Lower leg skin (tissue), 4 donors: Measurements from ENCODE around the gene HMSD. TPM values are rescaled to one million over a fixed set of nuclear protein-coding genes. Genes with fewer than 3 reads are reported as not detected.

Experiments
- DNase-seq, 2 donors: peaks; one replicate each; pipeline ENCODE4 v3.0.0-alpha.2; 2019; ENCODE audit warnings: low spot score in 2 of 2
- H3K4me3 ChIP-seq: fragments of 200-600 bp; sonication (generic); 2 replicates; pipeline ENCODE4 v1.5.1; 2017; ENCODE audit warnings: mild to moderate bottlenecking, low read depth; ENCODE audit not compliant: poor library complexity, severe bottlenecking
- POLR2A ChIP-seq, 2 donors: fragments of 450-650 bp; IDR thresholded peaks; one replicate each; pipeline ENCODE4 v1.6.1; 2016 to 2017; ENCODE audit warnings: antibody characterized with exemption in 2 of 2, mild to moderate bottlenecking in 1 of 2, moderate library complexity in 1 of 2
- WGBS, 2 donors: methylation state at CpG; one replicate each; pipeline ENCODE4 v1.1.5; 2018; 5-methylcytosine and 5-hydroxymethylcytosine counted together
- intact Hi-C: fragments of 100-400 bp; cut with DNase I; formaldehyde crosslinking; loops from one replicate; pipeline ENCODE4 v1.15.0; 2023; ENCODE audit warnings: low total_unique reads
- total RNA-seq, 4 donors: library from RNA; depleted of rRNA; stranded (reverse); fragments of >200 nt; gene quantifications; one replicate each; pipeline ENCODE4 v1.1.0, GENCODE V29; 2016
- TF ChIP-seq, protein P1 (sequence below), 3 donors: fragments of 450-650 bp; IDR thresholded peaks; one replicate each; pipeline ENCODE4 v1.5.1; 2016; ENCODE audit warnings: antibody characterized with exemption in 3 of 3, mild to moderate bottlenecking in 3 of 3, moderate library complexity in 2 of 3

HMSD gene
- total RNA-seq, 4 donors from 2014 or later: 0.65 TPM; not detected in 3

- intact Hi-C loops: no loop called here
- 0 to 1% methylated on average over 53 to 62 of the region's 62 CpGs for WGBS, 2 donors
- DNase-seq: peak; percentile 94 to 98
- TF ChIP-seq POLR2A (IDR thresholded peaks at IDR 0.05): no peak
- TF ChIP-seq, protein P1, sequence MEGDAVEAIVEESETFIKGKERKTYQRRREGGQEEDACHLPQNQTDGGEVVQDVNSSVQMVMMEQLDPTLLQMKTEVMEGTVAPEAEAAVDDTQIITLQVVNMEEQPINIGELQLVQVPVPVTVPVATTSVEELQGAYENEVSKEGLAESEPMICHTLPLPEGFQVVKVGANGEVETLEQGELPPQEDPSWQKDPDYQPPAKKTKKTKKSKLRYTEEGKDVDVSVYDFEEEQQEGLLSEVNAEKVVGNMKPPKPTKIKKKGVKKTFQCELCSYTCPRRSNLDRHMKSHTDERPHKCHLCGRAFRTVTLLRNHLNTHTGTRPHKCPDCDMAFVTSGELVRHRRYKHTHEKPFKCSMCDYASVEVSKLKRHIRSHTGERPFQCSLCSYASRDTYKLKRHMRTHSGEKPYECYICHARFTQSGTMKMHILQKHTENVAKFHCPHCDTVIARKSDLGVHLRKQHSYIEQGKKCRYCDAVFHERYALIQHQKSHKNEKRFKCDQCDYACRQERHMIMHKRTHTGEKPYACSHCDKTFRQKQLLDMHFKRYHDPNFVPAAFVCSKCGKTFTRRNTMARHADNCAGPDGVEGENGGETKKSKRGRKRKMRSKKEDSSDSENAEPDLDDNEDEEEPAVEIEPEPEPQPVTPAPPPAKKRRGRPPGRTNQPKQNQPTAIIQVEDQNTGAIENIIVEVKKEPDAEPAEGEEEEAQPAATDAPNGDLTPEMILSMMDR (IDR thresholded peaks at IDR 0.05): no peak
- H3K4me3 ChIP-seq: peak within 1 kb of the TSS; percentile 74
Measured at GRCh38 chr18:63969942-63970808, 21.1 kb downstream of the HMSD start, which contains the start of gene SERPINB8. TSS of gene SERPINB8 (plus strand) at chr18:63970081. CDS start at chr18:63978309, 8,228 bp downstream.

DNA sequence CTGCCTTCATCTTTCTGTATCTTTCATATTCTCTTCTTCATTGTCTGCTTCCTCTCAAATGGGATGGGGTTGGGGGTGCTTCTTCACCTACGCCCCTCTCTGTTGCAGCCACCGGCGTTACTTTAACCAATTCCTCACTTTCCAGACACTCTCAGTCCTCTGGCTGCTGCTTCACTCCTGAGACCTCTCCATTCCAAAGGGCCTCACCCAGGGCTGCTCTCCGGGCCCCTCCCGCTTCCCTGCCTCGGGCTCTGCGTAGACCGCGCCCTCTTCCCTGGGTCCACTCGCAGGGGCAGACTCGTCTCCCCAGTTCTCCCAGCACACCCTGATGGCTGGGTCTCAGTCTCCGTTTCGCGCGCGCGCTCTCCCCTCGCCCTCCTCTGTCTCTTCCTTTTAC is 21.7 kb downstream of the HMSD start:
- 17 to 18% methylated on average over 18 of the region's 18 CpGs for WGBS, 2 donors
- TF ChIP-seq, protein P1 (IDR thresholded peaks at IDR 0.05): no peak
- TF ChIP-seq POLR2A (IDR thresholded peaks at IDR 0.05): no peak
- peak in 1 of 2 donors; percentile 90 for DNase-seq
- peak overlapping the region; percentile 74 for H3K4me3 ChIP-seq
- intact Hi-C loops: no loop called here

DNA sequence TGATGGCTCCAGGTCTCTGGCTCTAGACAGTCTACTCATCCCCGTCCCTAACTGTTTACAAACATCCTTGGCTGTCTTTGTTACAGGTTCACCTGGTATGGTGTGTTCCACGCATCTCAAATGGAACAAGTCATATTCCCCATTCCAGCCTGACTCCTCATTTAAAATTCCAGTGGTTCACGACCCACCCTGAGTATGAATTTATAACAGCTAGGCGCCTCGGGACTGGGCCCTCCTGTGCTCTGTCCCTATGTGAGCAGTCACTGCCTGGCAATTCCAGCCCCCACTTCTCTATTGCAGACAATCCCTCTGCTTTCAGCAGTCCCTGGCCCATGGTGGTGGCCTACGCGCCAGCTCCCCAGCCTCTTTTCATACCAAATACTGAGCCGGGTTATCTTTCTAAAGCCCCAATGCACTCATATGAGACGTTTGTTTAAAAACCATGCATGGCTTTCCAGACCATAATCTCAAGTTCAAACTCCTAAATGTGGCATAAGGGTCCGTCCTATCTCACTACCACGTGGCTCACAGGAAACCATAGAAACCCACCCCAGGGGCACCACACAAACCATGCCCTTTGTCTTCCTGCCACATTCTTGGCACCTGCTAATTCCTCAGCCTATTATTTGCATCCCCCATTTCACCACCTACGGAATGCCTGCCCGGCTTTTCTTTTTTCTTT is 22.4 kb downstream of the HMSD start:
- H3K4me3 ChIP-seq: no peak overlapping the region
- WGBS, 2 donors: 54 to 69% methylated on average over 13 of the region's 13 CpGs
- intact Hi-C loops: no loop called here
- DNase-seq: no peak
- TF ChIP-seq, protein P1 (IDR thresholded peaks at IDR 0.05): no peak
- TF ChIP-seq POLR2A (IDR thresholded peaks at IDR 0.05): no peak

- 69 to 76% methylated on average over 5 of the region's 5 CpGs for WGBS, 2 donors
- H3K4me3 ChIP-seq: no peak overlapping the region
- no peak for TF ChIP-seq POLR2A (IDR thresholded peaks at IDR 0.05)
- TF ChIP-seq, protein P1 (IDR thresholded peaks at IDR 0.05): no peak
- intact Hi-C loops: no loop called here
- no peak for DNase-seq
Measured at GRCh38 chr18:63972002-63972376, 22.9 kb downstream of the HMSD start.

- DNase-seq: no peak
- intact Hi-C loops: no loop called here
- TF ChIP-seq, protein P1 (IDR thresholded peaks at IDR 0.05): no peak
- no peak for TF ChIP-seq POLR2A (IDR thresholded peaks at IDR 0.05)
- 31 to 50% methylated on average over 2 of the region's 2 CpGs for WGBS, 2 donors
- no peak overlapping the region for H3K4me3 ChIP-seq
Measured at GRCh38 chr18:63974991-63975390, 25.9 kb downstream of the HMSD start.
